D721Med (cell line): ENCODE results near the gene GYG2.

Source experiments
- DNase-seq: peaks from one replicate; pipeline ENCODE4 v3.0.0; 2011; ENCODE audit warnings: low spot score; ENCODE audit not compliant: insufficient read length
- FAIRE-seq: peaks from 2 replicates; lab custom pipeline; 2011; peaks lifted over from hg19 to GRCh38; lab: Jason Lieb, UNC
- TF ChIP-seq, protein P1 (sequence below): IDR thresholded peaks from 2 replicates; pipeline ENCODE4 v1.5.1; 2012; ENCODE audit warnings: mild to moderate bottlenecking, control low read depth; ENCODE audit not compliant: insufficient read depth; ENCODE audit errors: missing control alignments

GYG2 gene

DNA sequence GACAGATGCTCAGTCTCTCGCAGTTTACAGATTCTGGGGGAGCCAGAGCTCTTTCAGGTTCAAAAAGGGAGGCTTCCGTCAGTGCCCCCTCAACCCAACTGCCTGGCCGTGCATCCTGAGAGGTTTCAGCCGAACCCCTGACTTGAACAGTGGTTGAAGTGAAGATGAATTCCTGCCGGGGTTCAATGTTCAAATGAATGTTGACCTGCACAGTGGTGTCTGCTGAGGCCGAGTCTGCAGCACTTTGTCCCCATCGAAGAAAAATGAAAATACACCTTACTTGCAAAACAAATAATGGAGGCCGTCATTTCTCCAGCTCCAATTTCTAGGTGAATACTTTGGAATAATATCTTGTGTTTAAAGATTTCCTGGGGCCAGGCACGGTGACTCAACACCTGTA is 33.7 kb downstream of the GYG2 start:
- DNase-seq (no peak), FAIRE-seq (no peak)
- TF ChIP-seq, protein P1, sequence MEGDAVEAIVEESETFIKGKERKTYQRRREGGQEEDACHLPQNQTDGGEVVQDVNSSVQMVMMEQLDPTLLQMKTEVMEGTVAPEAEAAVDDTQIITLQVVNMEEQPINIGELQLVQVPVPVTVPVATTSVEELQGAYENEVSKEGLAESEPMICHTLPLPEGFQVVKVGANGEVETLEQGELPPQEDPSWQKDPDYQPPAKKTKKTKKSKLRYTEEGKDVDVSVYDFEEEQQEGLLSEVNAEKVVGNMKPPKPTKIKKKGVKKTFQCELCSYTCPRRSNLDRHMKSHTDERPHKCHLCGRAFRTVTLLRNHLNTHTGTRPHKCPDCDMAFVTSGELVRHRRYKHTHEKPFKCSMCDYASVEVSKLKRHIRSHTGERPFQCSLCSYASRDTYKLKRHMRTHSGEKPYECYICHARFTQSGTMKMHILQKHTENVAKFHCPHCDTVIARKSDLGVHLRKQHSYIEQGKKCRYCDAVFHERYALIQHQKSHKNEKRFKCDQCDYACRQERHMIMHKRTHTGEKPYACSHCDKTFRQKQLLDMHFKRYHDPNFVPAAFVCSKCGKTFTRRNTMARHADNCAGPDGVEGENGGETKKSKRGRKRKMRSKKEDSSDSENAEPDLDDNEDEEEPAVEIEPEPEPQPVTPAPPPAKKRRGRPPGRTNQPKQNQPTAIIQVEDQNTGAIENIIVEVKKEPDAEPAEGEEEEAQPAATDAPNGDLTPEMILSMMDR: no peak

DNA sequence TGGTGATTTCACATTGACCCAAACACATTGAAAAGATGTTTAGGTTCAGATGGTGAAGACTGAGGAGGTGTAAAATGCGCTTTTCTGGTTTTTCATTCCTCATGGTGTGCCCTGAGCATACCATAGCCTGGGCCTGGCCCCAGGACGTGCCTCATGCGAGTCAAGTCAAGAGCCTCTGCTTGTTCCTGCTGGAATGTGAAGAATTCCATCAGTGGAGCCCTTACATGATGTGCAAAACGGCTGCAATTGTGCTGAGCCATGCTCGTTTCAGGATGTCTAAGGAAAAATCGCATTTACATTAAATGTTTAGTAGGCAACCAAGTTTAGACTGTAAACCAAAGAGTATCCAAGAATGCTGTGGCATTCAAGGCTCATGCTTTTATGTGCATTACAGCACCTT is 34.9 kb downstream of the GYG2 start:
- FAIRE-seq: no peak
- no peak for DNase-seq
- TF ChIP-seq, protein P1: no peak

DNA sequence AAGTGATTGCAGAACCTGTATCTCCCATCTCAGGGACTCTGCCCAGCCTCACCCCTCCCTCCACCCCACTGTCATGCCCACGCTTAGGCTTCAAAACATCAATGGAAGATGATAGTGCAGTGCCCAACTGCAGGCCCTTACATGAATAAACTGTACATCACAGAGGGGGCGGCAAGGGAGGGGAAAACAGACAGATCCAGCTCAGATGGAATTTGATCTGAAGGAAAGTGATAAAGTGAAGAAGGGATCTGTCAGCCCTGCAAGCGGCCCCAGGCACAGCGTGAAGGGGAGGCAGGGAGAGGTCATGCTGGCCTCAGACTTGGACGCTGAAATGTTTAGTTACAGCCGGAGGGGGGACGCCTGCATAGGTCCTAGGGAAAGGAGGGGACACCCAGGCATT is 38.5 kb downstream of the GYG2 start:
- TF ChIP-seq, protein P1: no peak
- DNase-seq (no peak), FAIRE-seq (no peak)

DNA sequence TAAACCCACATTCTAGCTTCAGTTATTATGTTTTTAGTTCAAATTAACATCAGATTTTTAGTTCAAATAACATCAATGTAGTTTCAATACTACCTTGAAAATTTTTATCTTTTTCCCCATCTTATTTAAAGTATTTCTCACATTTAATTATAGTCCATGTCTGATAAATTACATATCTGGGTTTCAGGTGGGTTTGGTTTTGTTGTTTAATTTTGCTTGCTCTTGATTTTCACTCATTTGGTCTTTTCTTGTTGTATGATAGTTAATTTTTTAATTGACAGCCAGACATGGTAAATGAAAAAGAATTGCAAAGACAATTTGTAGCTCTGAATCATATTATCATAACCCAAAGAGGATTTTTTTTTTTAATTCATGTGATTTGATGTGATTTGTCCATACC is 41.9 kb downstream of the GYG2 start:
- TF ChIP-seq, protein P1: no peak
- DNase-seq (no peak), FAIRE-seq (no peak)

DNA sequence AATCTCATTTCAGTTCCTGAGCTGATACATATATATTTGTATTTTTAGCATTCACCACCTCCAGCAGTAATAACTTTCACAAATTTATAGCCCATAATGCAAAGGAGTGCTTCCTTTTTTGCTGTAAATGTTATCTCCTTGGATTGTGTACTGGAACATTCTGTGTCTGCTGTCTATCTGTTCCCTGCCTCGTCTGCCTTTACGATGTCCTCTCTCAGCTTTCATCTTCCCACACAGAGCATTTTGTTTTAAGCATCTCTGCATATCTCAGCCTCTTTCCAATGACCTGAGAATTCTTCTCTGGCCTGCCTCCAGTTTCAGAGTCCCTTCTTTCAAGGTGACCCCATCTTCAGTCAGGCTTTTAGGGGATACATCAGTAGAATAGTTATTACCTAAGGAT is 43.1 kb downstream of the GYG2 start:
- no peak for DNase-seq
- no peak for FAIRE-seq
- TF ChIP-seq, protein P1: no peak

DNA sequence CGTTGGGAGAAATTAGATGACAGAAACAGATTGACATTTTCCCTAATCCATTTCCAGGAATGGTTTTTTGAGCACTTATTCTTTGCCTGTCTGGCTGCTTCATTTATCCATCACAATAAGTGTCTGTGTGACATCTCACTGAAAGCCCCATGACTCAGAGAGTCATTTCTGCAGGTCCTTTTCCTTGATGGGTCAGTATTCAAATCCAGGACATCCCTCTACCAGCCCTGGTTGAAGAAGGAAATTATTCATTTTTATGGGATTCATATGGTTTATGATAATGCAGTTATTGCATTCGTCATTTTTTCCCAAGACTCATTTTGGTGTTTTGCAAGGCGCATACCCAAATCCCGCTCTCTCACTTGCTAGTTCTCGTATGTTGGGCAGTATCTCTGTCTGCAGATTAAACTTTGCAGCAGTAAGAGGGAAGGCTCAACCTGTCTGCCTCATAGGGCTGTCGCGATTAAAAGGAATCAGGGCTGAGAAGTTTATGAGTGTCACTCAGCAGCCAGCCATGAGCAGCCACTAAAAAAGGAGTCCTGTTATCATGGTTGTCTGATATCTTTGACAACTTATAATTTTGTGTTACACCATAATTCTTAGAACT is 44.0 kb downstream of the GYG2 start:
- no peak for FAIRE-seq
- TF ChIP-seq, protein P1: no peak

DNA sequence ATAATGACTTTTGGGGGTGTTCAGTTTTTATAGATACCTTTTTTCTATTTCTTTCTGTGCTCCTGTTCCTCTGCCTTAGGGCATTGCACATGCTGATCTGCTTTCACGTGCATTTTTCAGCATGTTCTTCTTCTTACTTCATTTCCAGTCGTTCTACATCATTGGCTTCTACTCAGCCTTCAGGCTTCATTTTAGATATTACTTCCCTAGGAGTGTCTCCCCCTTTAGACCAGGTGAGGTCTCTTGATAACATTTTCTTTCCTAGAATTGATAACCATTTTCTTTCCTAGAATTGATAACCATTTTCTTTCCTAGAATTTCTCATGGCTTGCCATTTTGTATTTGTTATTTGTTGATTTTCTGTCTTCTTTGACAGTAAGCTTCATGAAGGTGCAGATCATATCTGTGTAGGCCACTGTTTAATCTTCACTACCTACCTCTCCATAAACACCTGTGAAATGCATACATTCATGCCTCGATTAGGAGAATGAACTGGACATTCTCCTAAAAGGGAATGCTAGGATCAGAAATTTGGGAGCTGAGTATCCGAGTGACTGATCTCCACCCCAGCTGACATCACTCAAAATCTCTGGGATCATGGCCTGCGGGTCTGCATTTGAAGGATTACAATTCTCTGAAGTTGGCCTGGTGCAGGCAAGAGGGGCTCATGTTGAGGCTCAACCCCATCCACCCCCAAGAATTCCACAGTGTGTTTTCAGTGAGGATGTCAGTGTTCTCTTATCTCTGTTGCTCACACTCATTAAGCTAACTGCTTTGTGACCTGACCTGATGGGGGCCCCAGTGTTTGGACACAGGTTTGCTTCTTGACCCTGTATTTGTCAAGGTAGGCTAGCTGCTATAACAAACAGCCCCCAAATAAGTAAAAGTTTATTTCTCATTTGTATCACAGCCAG is 45.7 kb downstream of the GYG2 start:
- no peak for DNase-seq
- FAIRE-seq: no peak
- TF ChIP-seq, protein P1: no peak

More for the DNA sequence above, 44.0 kb downstream of the GYG2 start:
- no peak for DNase-seq
